H1 (cell line): ENCODE data around the gene SLIT3. TPM values are rescaled to one million over a fixed set of nuclear protein-coding genes. Genes with fewer than 3 reads are reported as not detected.

ENCODE experiments used
- CTCF ChIA-PET: fragments of 300-600 bp; sonication (Branson Sonifier 250); formaldehyde crosslinking; loops from one replicate; lab custom pipeline; 2021; ENCODE audit not compliant: partially characterized antibody; lab: Charles Lee
- POLR2A ChIA-PET: fragments of 300-600 bp; sonication (Branson Sonifier 250); formaldehyde crosslinking; loops from one replicate; lab custom pipeline; 2021; ENCODE audit warnings: inconsistent platforms; ENCODE audit not compliant: partially characterized antibody; lab: Charles Lee
- DNase-seq, 2 experiments: peaks; one replicate each; pipeline versions ENCODE4 v3.0.0 to v3.0.0-alpha.2; 2010 to 2022; ENCODE audit warnings: low spot score in 2 of 2, low read depth in 1 of 2, mixed read lengths in 1 of 2
- FAIRE-seq: peaks from 2 replicates; lab custom pipeline; 2011; peaks lifted over from hg19 to GRCh38; lab: Jason Lieb, UNC
- H2AFZ ChIP-seq: 2 replicates; pipeline ENCODE4 v1.8.1; 2012; ENCODE audit warnings: low read length, inconsistent platforms
- H2AK5ac ChIP-seq: 2 replicates; pipeline ENCODE4 v1.6.1; 2013; ENCODE audit warnings: low read depth, low read length
- H2BK120ac ChIP-seq: replicated peaks from 2 replicates; pipeline ENCODE3; 2013; ENCODE audit warnings: low read depth, low read length, inconsistent platforms
- H2BK12ac ChIP-seq: 2 replicates; pipeline ENCODE4 v1.6.1; 2013; ENCODE audit warnings: low read depth, low read length
- H2BK15ac ChIP-seq: 2 replicates; pipeline ENCODE4 v1.6.1; 2013; ENCODE audit warnings: low read length
- H2BK20ac ChIP-seq: 2 replicates; pipeline ENCODE4 v1.6.1; 2013; ENCODE audit warnings: low read length
- H2BK5ac ChIP-seq: 2 replicates; pipeline ENCODE4 v1.6.1; 2013; ENCODE audit warnings: low read depth, low read length
- H3K14ac ChIP-seq: 2 replicates; pipeline ENCODE4 v1.6.1; 2013; ENCODE audit warnings: inconsistent platforms; ENCODE audit not compliant: insufficient read length
- H3K18ac ChIP-seq: 2 replicates; pipeline ENCODE4 v1.6.1; 2013; ENCODE audit warnings: low read length; ENCODE audit errors: extremely low read depth
- H3K23ac ChIP-seq: 2 replicates; pipeline ENCODE4 v1.6.1; 2013; ENCODE audit warnings: inconsistent platforms; ENCODE audit not compliant: insufficient read length
- H3K23me2 ChIP-seq: 2 replicates; pipeline ENCODE4 v1.6.1; 2013; ENCODE audit warnings: low read depth, low read length
- H3K27ac ChIP-seq: 2 replicates; pipeline ENCODE4 v1.6.1; 2011; ENCODE audit warnings: low read depth, low read length, inconsistent platforms
- H3K27me3 ChIP-seq, 4 experiments: replicated peaks in 1 of 4; 1 replicate in 1 of 4; 2 replicates in 3 of 4; pipeline versions ENCODE4 v1.6.1 to v1.8.1; 2011 to 2013; ENCODE audit warnings: low read length in 3 of 4, mild to moderate bottlenecking in 3 of 4, inconsistent platforms in 2 of 4, mixed read lengths in 2 of 4, moderate library complexity in 1 of 4; ENCODE audit not compliant: control insufficient read depth in 3 of 4, insufficient read depth in 3 of 4; ENCODE audit errors: extremely low read depth in 1 of 4
- H3K36me3 ChIP-seq, 4 experiments: 2 replicates each; pipeline versions ENCODE4 v1.6.1 to v1.8.1; 2011 to 2013; ENCODE audit warnings: mild to moderate bottlenecking in 4 of 4, low read length in 3 of 4, moderate library complexity in 2 of 4, control low read depth in 1 of 4, inconsistent platforms in 1 of 4; ENCODE audit not compliant: insufficient read depth in 4 of 4, control insufficient read depth in 2 of 4
- H3K4ac ChIP-seq: replicated peaks from 2 replicates; pipeline ENCODE3; 2013; ENCODE audit warnings: low read length, low read depth, mixed read lengths, inconsistent platforms; ENCODE audit not compliant: insufficient read length
- H3K4me1 ChIP-seq, 4 experiments: replicated peaks in 1 of 4; 1 replicate in 1 of 4; 2 replicates in 3 of 4; pipeline versions ENCODE4 v1.6.1 to v1.8.1; 2011 to 2013; ENCODE audit warnings: low read length in 3 of 4, inconsistent platforms in 2 of 4, mixed read lengths in 1 of 4; ENCODE audit not compliant: insufficient read depth in 4 of 4, control insufficient read depth in 3 of 4
- H3K4me2 ChIP-seq, 2 experiments: 2 replicates each; pipeline versions ENCODE4 v1.6.1 to v1.8.1; 2011 to 2013; ENCODE audit warnings: low read depth in 2 of 2, low read length in 2 of 2, control low read depth in 1 of 2, inconsistent platforms in 1 of 2, mild to moderate bottlenecking in 1 of 2; ENCODE audit not compliant: insufficient read depth in 1 of 2
- H3K4me3 ChIP-seq, 4 experiments: fragments of 200-600, 300-600 bp in 1 of 4; sonication (generic), shearing (Covaris generic), sonication (Bioruptor Twin) in 1 of 4; 2 replicates each; pipeline versions ENCODE4 v1.5.1 to v1.8.1; 2011 to 2016; ENCODE audit warnings: low read length in 4 of 4, low read depth in 3 of 4, control low read depth in 2 of 4, inconsistent platforms in 2 of 4, mild to moderate bottlenecking in 2 of 4, mixed read lengths in 1 of 4, moderate library complexity in 1 of 4; ENCODE audit not compliant: insufficient read depth in 2 of 4; ENCODE audit errors: extremely low read depth in 1 of 4
- H3K56ac ChIP-seq: replicated peaks from 2 replicates; pipeline ENCODE3; 2013; ENCODE audit warnings: low read depth, mild to moderate bottlenecking, mixed read lengths, low read length, inconsistent platforms; ENCODE audit not compliant: insufficient read length
- H3K79me1 ChIP-seq: 2 replicates; pipeline ENCODE4 v1.6.1; 2013; ENCODE audit warnings: low read depth, low read length, control low read depth
- H3K79me2 ChIP-seq, 2 experiments: 2 replicates each; pipeline versions ENCODE4 v1.6.1 to v1.8.1; 2012 to 2013; ENCODE audit warnings: low read length in 2 of 2, mild to moderate bottlenecking in 2 of 2, inconsistent platforms in 1 of 2; ENCODE audit not compliant: insufficient read depth in 2 of 2, control insufficient read depth in 1 of 2
- H3K9ac ChIP-seq, 4 experiments: replicated peaks in 1 of 4; 1 replicate in 1 of 4; 2 replicates in 3 of 4; pipeline versions ENCODE4 v1.6.1 to v1.8.1; 2011 to 2013; ENCODE audit warnings: low read depth in 3 of 4, low read length in 3 of 4, control low read depth in 2 of 4, mild to moderate bottlenecking in 2 of 4, moderate library complexity in 2 of 4, inconsistent platforms in 1 of 4; ENCODE audit errors: extremely low read depth in 1 of 4
- H3K9me3 ChIP-seq, 2 experiments: 2 replicates each; pipeline versions ENCODE4 v1.6.1 to v1.8.1; 2012 to 2013; ENCODE audit warnings: mild to moderate bottlenecking in 2 of 2, moderate library complexity in 2 of 2, control low read depth in 1 of 2, inconsistent platforms in 1 of 2, low read depth in 1 of 2, low read length in 1 of 2, mixed read lengths in 1 of 2; ENCODE audit not compliant: insufficient read depth in 2 of 2
- H4K20me1 ChIP-seq, 2 experiments: replicated peaks in 1 of 2; 2 replicates each; pipeline versions ENCODE3 to v1.8.1; 2011 to 2013; ENCODE audit warnings: inconsistent platforms in 2 of 2, low read length in 2 of 2, mild to moderate bottlenecking in 1 of 2; ENCODE audit not compliant: insufficient read depth in 2 of 2, control insufficient read depth in 1 of 2
- H4K5ac ChIP-seq: 2 replicates; pipeline ENCODE4 v1.6.1; 2013; ENCODE audit warnings: low read length, low read depth, mixed read lengths, inconsistent platforms; ENCODE audit not compliant: insufficient read length
- H4K8ac ChIP-seq: 2 replicates; pipeline ENCODE4 v1.8.0; 2013; ENCODE audit warnings: mild to moderate bottlenecking, moderate library complexity, low read length, inconsistent platforms; ENCODE audit not compliant: insufficient read depth; ENCODE audit errors: extremely low read depth
- H4K91ac ChIP-seq: replicated peaks from 2 replicates; pipeline ENCODE3; 2013; ENCODE audit warnings: low read length, mixed read lengths, inconsistent platforms; ENCODE audit not compliant: insufficient read length
- CHD1 ChIP-seq: IDR thresholded peaks from 2 replicates; pipeline ENCODE4 v1.6.1; 2012; ENCODE audit warnings: low read depth, low read length, improper control_type of control experiment
- CTBP2 ChIP-seq: IDR thresholded peaks from 2 replicates; pipeline ENCODE4 v1.7.0; 2011; ENCODE audit warnings: borderline replicate concordance, mild to moderate bottlenecking, moderate library complexity, mixed read lengths, low read length; ENCODE audit not compliant: insufficient read depth, insufficient read length
- SP2 ChIP-seq: IDR thresholded peaks from 2 replicates; pipeline ENCODE4 v1.6.1; 2012; ENCODE audit warnings: mild to moderate bottlenecking, low read length, inconsistent platforms
- WGBS, 2 experiments: shearing (Covaris generic) in 1 of 2; methylation state at CpG; one replicate each; pipeline versions ENCODE4 v1.1.6 to v1.1.7; 2013 to 2015; ENCODE audit warnings: low lambda C conversion rate in 2 of 2, mixed read lengths in 2 of 2, inconsistent platforms in 1 of 2, low coverage in 1 of 2, missing lambda C conversion rate in 1 of 2; ENCODE audit not compliant: insufficient replicate concordance in 2 of 2, insufficient coverage in 1 of 2, insufficient read length in 1 of 2; ENCODE audit errors: extremely low coverage in 1 of 2, missing lambda C conversion rate in 1 of 2; 5-methylcytosine and 5-hydroxymethylcytosine counted together
- polyA plus RNA-seq, 7 experiments: library from polyadenylated mRNA; depleted of rRNA in 3 of 7; stranded (reverse) in 5 of 7; unstranded in 2 of 7; fragments of >200 nt in 5 of 7; fragments of 200-250 nt in 2 of 7; gene quantifications; 1 replicate in 5 of 7; 2 replicates in 1 of 7; 4 replicates in 1 of 7; pipeline versions ENCODE4 v1.2.1 to v1.2.3, GENCODE V29; 2011 to 2013; ENCODE audit warnings: missing spikeins in 2 of 7, mixed read lengths in 2 of 7
- total RNA-seq: library from RNA; stranded (reverse); fragmentation: NEBNext Ultra II Directional; extraction: Animal tissue kit (Norgen Biotek cat#: 25700); gene quantifications from 2 replicates; pipeline ENCODE4 v1.2.1, GENCODE V29; 2021

The SLIT3 gene
- total and polyA plus RNA-seq, 2 of the 8 experiments (the other 6 are each of a cell fraction or from before 2014, with no cell fraction given): 1.1 to 1.2 TPM

DNA sequence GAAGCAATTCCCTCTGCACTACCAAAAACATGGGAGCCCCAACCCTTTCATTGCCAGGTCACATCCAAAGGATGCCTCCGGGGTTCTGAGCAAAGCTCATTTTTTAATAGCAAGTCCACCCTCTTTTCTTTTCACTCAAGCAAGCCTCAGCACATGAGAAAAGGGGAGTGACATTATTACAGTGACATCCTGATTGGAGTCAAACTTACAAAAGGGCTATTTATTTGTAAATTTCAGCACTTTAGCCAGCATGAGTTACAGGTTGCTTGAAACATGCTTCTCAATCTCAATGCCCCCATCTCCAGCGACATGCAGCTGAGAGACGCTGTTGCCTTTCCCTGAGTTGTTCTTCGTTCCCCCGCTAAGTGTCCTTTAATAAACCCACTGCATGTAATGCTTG lies 483.3 kb downstream of the SLIT3 start:
- no peak overlapping the region for H3K4ac ChIP-seq
- no peak overlapping the region for H3K14ac ChIP-seq
- H2BK5ac ChIP-seq: no peak overlapping the region
- no peak overlapping the region for H2BK15ac ChIP-seq
- H3K4me2 ChIP-seq: peak overlapping the region in 1 of 2 experiments; percentile 25; a peak in 2 of 4 replicates
- H4K20me1 ChIP-seq: no peaks in the 10 kb centered on the region
- no peak overlapping the region for H3K27ac ChIP-seq
- no peak overlapping the region for H2BK12ac ChIP-seq
- H2BK120ac ChIP-seq: no peak overlapping the region
- CTCF ChIA-PET: no interaction called here
- H2BK20ac ChIP-seq: no peak overlapping the region
- WGBS, 2 experiments: 83% methylated on average over 5 of the region's 5 CpGs; no CpG with 5 or more reads in 1 of the 2 experiments
- DNase-seq (no peak), FAIRE-seq (no peak)
- H3K27me3 ChIP-seq: no peaks in the 10 kb centered on the region; a peak in 2 of 7 replicates
- no peak overlapping the region for H4K5ac ChIP-seq
- H4K91ac ChIP-seq: no peak overlapping the region
- H3K9me3 ChIP-seq: no peaks in the 10 kb centered on the region
- no peaks in the 10 kb centered on the region for H3K36me3 ChIP-seq
- H4K8ac ChIP-seq: no peak overlapping the region
- H3K56ac ChIP-seq: no peak overlapping the region
- H3K23me2 ChIP-seq: no peaks in the 10 kb centered on the region
- H3K9ac ChIP-seq: no peak overlapping the region
- no peak overlapping the region for H3K18ac ChIP-seq
- no peak for TF ChIP-seq CTBP2
- TF ChIP-seq CHD1: no peak
- TF ChIP-seq SP2: no peak
- H3K4me3 ChIP-seq: no peak overlapping the region
- no peaks in the 10 kb centered on the region for H3K79me1 ChIP-seq
- POLR2A ChIA-PET: interaction anchor here (1.4 kb wide), 1 partner anchor 10 kb away, joined by 3 read pairs; no protein-coding TSS in a partner anchor
- H3K23ac ChIP-seq: no peak overlapping the region
- H2AFZ ChIP-seq: no peak overlapping the region
- no peaks in the 10 kb centered on the region for H3K79me2 ChIP-seq
- no peak overlapping the region for H2AK5ac ChIP-seq
- H3K4me1 ChIP-seq: peaks cover 0 to 4% (median 2%) of the 10 kb centered on the region in 4 experiments; a peak in 2 of 7 replicates
